HepG2 (cell line): Measurements from ENCODE around the gene ARMH1. TPM values are rescaled to one million over a fixed set of nuclear protein-coding genes. Genes with fewer than 3 reads are reported as not detected.

Experiments used
- ATAC-seq: fragments of 200-7000 bp; cut with Tn5 transposase; 3 replicates; pipeline ENCODE4 v1.9.1; 2020; ENCODE audit warnings: mild to moderate bottlenecking, moderate library complexity
- BruUV-seq: library from RNA; stranded (reverse); fragments of 400-500 nt; replicated peaks from 2 replicates; lab custom pipeline; 2021; lab: Mats Ljungman, UMichigan
- CTCF ChIA-PET: fragments of 300-600 bp; formaldehyde crosslinking; extraction: SDS; loops from one replicate; lab custom pipeline; 2021; ENCODE audit warnings: low total read pairs, inconsistent platforms, low intra/inter-chr PET ratio; lab: Yijun Ruan, JAX
- POLR2A ChIA-PET: fragments of 350-600 bp; sonication (Branson Sonifier 250); formaldehyde crosslinking; loops from one replicate; lab custom pipeline; 2020; ENCODE audit warnings: antibody characterized with exemption, inconsistent platforms; lab: Yijun Ruan, JAX
- DNase-seq: peaks from one replicate; pipeline ENCODE4 v3.0.0-alpha.2; 2015; ENCODE audit warnings: low spot score
- FAIRE-seq: peaks from 3 replicates; lab custom pipeline; 2011; peaks lifted over from hg19 to GRCh38; lab: Jason Lieb, UNC
- H2AFZ ChIP-seq: one replicate; pipeline ENCODE4 v1.6.1; 2011; ENCODE audit warnings: low read length, inconsistent platforms
- H3K27ac ChIP-seq: fragments of 300-600 bp; 3 replicates; pipeline ENCODE4 v1.8.0; 2011; ENCODE audit warnings: mixed run types, mild to moderate bottlenecking, mixed read lengths, low read length, inconsistent platforms; ENCODE audit not compliant: insufficient read depth; ENCODE audit errors: extremely low read length
- H3K27me3 ChIP-seq, 2 experiments: fragments of 200-600 bp in 1 of 2; 2 replicates in 1 of 2; 3 replicates in 1 of 2; pipeline versions ENCODE4 v1.6.0 to v1.8.0; 2011; ENCODE audit warnings: low read length in 2 of 2, mild to moderate bottlenecking in 2 of 2, moderate library complexity in 2 of 2, inconsistent platforms in 1 of 2; ENCODE audit not compliant: insufficient read depth in 2 of 2, control insufficient read depth in 1 of 2
- H3K36me3 ChIP-seq, 2 experiments: fragments of 200-600 bp in 1 of 2; replicated peaks in 1 of 2; 2 replicates in 1 of 2; 3 replicates in 1 of 2; pipeline versions ENCODE4 v1.5.1 to v1.8.0; 2011; ENCODE audit warnings: low read length in 2 of 2, inconsistent platforms in 1 of 2; ENCODE audit not compliant: insufficient read depth in 2 of 2, control insufficient read depth in 1 of 2
- H3K4me1 ChIP-seq: 2 replicates; pipeline ENCODE4 v1.5.1; 2012; ENCODE audit warnings: low read length, inconsistent platforms; ENCODE audit not compliant: insufficient read depth
- H3K4me2 ChIP-seq: 2 replicates; pipeline ENCODE4 v1.6.0; 2011; ENCODE audit warnings: low read depth, low read length, inconsistent platforms
- H3K4me3 ChIP-seq, 3 experiments: fragments of 200-600 bp in 1 of 3; sonication (generic), shearing (Covaris generic) in 1 of 3; replicated peaks in 1 of 3; 2 replicates each; pipeline ENCODE4 v1.5.1; 2011 to 2016; ENCODE audit warnings: low read length in 3 of 3, inconsistent platforms in 2 of 3, low read depth in 2 of 3, mild to moderate bottlenecking in 2 of 3, control low read depth in 1 of 3, mixed read lengths in 1 of 3; ENCODE audit not compliant: insufficient read depth in 1 of 3
- H3K79me2 ChIP-seq: one replicate; pipeline ENCODE4 v1.6.1; 2011; ENCODE audit warnings: low read length, inconsistent platforms; ENCODE audit not compliant: insufficient read depth
- H3K9ac ChIP-seq: 2 replicates; pipeline ENCODE4 v1.6.0; 2011; ENCODE audit warnings: mild to moderate bottlenecking, low read depth, low read length, inconsistent platforms; ENCODE audit not compliant: insufficient read depth
- H3K9me3 ChIP-seq: 2 replicates; pipeline ENCODE4 v1.5.1; 2012; ENCODE audit warnings: mild to moderate bottlenecking, low read length
- H4K20me1 ChIP-seq: 2 replicates; pipeline ENCODE4 v1.6.0; 2011; ENCODE audit warnings: inconsistent platforms, mild to moderate bottlenecking, low read length, moderate library complexity; ENCODE audit not compliant: insufficient read depth
- ARID4A ChIP-seq: sonication (generic); formaldehyde crosslinking; IDR thresholded peaks from 2 replicates; pipeline ENCODE4 v1.5.0; 2020; ENCODE audit warnings: mild to moderate bottlenecking, missing genetic modification reagents, borderline replicate concordance
- DNMT1 ChIP-seq: sonication (generic); formaldehyde crosslinking; IDR thresholded peaks from 2 replicates; pipeline ENCODE4 v1.5.1; 2020; ENCODE audit warnings: mild to moderate bottlenecking, missing genetic modification reagents
- GLI4 ChIP-seq: sonication (generic); formaldehyde crosslinking; IDR thresholded peaks from 2 replicates; pipeline ENCODE4 v1.5.1; 2020; ENCODE audit warnings: missing genetic modification reagents, mild to moderate bottlenecking, moderate library complexity, borderline replicate concordance
- RERE ChIP-seq: IDR thresholded peaks from 2 replicates; pipeline ENCODE4 v1.6.1; 2016; ENCODE audit warnings: low read depth, missing genetic modification reagents, missing compliant biosample characterization
- RXRB ChIP-seq: IDR thresholded peaks from 2 replicates; pipeline ENCODE4 v1.6.1; 2016; ENCODE audit warnings: borderline replicate concordance, missing genetic modification reagents, missing compliant biosample characterization
- U2AF1 ChIP-seq: fragments of 200-400 bp; formaldehyde crosslinking; optimal IDR thresholded peaks from 2 replicates; pipeline ENCODE3; 2017; ENCODE audit warnings: mild to moderate bottlenecking, low read depth, low read length
- ZNF687 ChIP-seq: sonication (generic); formaldehyde crosslinking; IDR thresholded peaks from 2 replicates; pipeline ENCODE4 v1.5.1; 2020; ENCODE audit warnings: mild to moderate bottlenecking, missing genetic modification reagents, moderate library complexity
- WGBS: methylation state at CpG from one replicate; pipeline ENCODE4 v1.1.6; 2017; ENCODE audit warnings: low lambda C conversion rate; 5-methylcytosine and 5-hydroxymethylcytosine counted together
- in situ Hi-C: cut with HindIII; loops from 2 replicates; pipeline ENCODE4 v1.10.0; 2017; ENCODE audit warnings: low pct_unique_long_range_greater_than_20kb; ENCODE audit not compliant: extremely low pct_ligation_motif_present
- intact Hi-C: fragments of 100-400 bp; cut with micrococcal nuclease; formaldehyde crosslinking; loops from one replicate; pipeline ENCODE4 v1.10.0; 2022; ENCODE audit not compliant: unreplicated experiment
- polyA plus RNA-seq, 8 experiments: library from polyadenylated mRNA; depleted of rRNA in 3 of 8; stranded (reverse) in 7 of 8; unstranded in 1 of 8; fragments of >200 nt; fragmentation: Illumina TruSeq in 4 of 8; extraction: Trizol in 4 of 8; gene quantifications; 2 replicates each; pipeline versions ENCODE4 v1.2.1 to v1.2.3, GENCODE V29; 2011 to 2016; ENCODE audit warnings: low read depth in 4 of 8, missing spikeins in 1 of 8, mixed read lengths in 1 of 8; ENCODE audit not compliant: insufficient read depth in 1 of 8
- total RNA-seq, 5 experiments: library from RNA; depleted of rRNA; stranded (reverse); fragments of >200 nt; fragmentation: Illumina TruSeq; extraction: Trizol; gene quantifications; 2 replicates each; pipeline ENCODE4 v1.2.3, GENCODE V29; 2016; ENCODE audit warnings: low read depth in 1 of 5

ARMH1 gene
- total and polyA plus RNA-seq, 2 of the 13 experiments (the other 11 are each of a cell fraction or from before 2014, with no cell fraction given), result 0.69 TPM; not detected in 1

GRCh38 chr1:44647896-44648295 lies 26.6 kb upstream of the ARMH1 start (continued):
- no peak for TF ChIP-seq ARID4A (CRISPR knock-in tag)
- no peak for TF ChIP-seq GLI4 (CRISPR knock-in tag)
- TF ChIP-seq U2AF1, result no peak
- no peak for TF ChIP-seq DNMT1 (CRISPR knock-in tag)

DNA sequence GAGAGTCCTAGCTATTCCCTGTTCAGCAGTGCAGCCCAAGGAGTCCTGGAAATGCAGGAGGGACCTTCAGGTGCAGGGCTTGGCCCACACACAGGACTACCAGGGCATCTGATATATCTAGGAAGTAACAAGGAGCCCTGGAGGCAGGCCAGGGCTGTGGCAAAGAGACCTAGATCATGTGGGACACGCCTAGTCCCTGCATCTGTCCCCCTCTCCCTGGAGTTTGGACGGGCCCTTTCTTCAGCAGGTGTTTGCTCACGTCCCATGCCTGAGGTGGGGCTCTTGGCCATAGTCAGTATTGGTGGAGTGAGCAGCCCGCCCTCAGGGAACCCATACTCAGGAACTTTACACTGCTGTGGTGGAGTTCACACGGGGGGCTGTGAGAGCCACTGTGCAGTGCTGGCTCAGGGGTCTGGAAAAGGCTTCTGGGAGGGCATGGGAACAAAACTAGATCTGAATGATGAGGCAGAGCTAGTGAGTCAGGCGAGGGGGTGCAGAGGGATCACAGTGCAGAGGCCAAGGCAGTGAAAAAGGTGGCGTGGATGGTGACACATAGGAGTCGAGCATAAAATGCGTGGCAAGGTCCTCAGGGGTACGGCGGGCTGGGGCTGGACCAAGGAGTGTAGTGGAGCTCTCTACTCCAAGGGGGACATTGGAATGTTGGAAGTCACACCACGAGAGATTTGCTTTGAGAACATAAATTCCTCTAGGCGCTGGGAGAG lies 25.8 kb upstream of the ARMH1 start:
- Histone ChIP-seq H3K79me2 (no peaks in the 10 kb centered on the region), H3K36me3 (peaks cover 45 to 76% of the 10 kb centered on the region in 2 experiments), H3K4me3 (no peak overlapping the region), H3K4me2 (no peak overlapping the region), H3K9ac (no peak overlapping the region), H3K9me3 (no peaks in the 10 kb centered on the region), H4K20me1 (no peaks in the 10 kb centered on the region), H3K27ac (no peak overlapping the region), H3K27me3 (no peaks in the 10 kb centered on the region), H3K4me1 (no peaks in the 10 kb centered on the region), H2AFZ (no peak overlapping the region)
- ATAC-seq (no peak), DNase-seq (no peak), FAIRE-seq (no peak)
- ChIA-PET POLR2A (interaction anchor here (4.2 kb wide), 1 partner anchor 17 kb away, joined by 25 read pairs; no protein-coding TSS in a partner anchor), CTCF (no interaction called here)
- in situ Hi-C loops (no loop called here), intact Hi-C loops (no loop called here)
- no TSS peak for BruUV-seq
- 93% methylated on average over 13 of the region's 13 CpGs for WGBS
- TF ChIP-seq RXRB (CRISPR knock-in tag), result no peak
- no peak for TF ChIP-seq ZNF687 (CRISPR knock-in tag)
- no peak for TF ChIP-seq RERE (CRISPR knock-in tag)
